HepG2 (cell line): Measurements from ENCODE around the gene CAPN11. TPM values are rescaled to one million over a fixed set of nuclear protein-coding genes. Genes with fewer than 3 reads are reported as not detected.

ENCODE experiments used
- ARID4A ChIP-seq: sonication (generic); formaldehyde crosslinking; IDR thresholded peaks from 2 replicates; pipeline ENCODE4 v1.5.0; 2020; ENCODE audit warnings: mild to moderate bottlenecking, missing genetic modification reagents, borderline replicate concordance
- ARNTL ChIP-seq: sonication (generic); formaldehyde crosslinking; IDR thresholded peaks from 2 replicates; pipeline ENCODE4 v1.4.0; 2020; ENCODE audit warnings: mild to moderate bottlenecking, missing genetic modification reagents
- ATF2 ChIP-seq: sonication (generic); formaldehyde crosslinking; IDR thresholded peaks from 2 replicates; pipeline ENCODE4 v1.4.0; 2020; ENCODE audit warnings: missing genetic modification reagents
- FLYWCH1 ChIP-seq: sonication (generic); formaldehyde crosslinking; IDR thresholded peaks from 2 replicates; pipeline ENCODE4 v1.8.1; 2023; ENCODE audit warnings: mild to moderate bottlenecking, missing genetic modification reagents
- KDM5B ChIP-seq: sonication (generic); formaldehyde crosslinking; IDR thresholded peaks from 2 replicates; pipeline ENCODE4 v1.4.0; 2020; ENCODE audit warnings: missing genetic modification reagents, mild to moderate bottlenecking, borderline replicate concordance
- PRPF4 ChIP-seq: fragments of 200-400 bp; formaldehyde crosslinking; IDR thresholded peaks from 2 replicates; pipeline ENCODE4 v1.6.1; 2016; ENCODE audit warnings: low read length, low read depth; ENCODE audit not compliant: poor library complexity, severe bottlenecking
- SP1 ChIP-seq, 2 experiments: fragments of 450-650 bp in 1 of 2; sonication (generic) in 1 of 2; formaldehyde crosslinking in 1 of 2; IDR thresholded peaks; 2 replicates each; pipeline versions ENCODE4 v1.4.0 to v1.6.1; 2016 to 2020; ENCODE audit warnings: missing genetic modification reagents in 1 of 2
- SUZ12 ChIP-seq: fragments of 150-350 bp; IDR thresholded peaks from 2 replicates; pipeline ENCODE4 v1.6.1; 2014; ENCODE audit warnings: low read depth, low read length
- TCF12 ChIP-seq, 2 experiments: fragments of 450-650 bp in 1 of 2; sonication (generic) in 1 of 2; formaldehyde crosslinking in 1 of 2; IDR thresholded peaks; 2 replicates each; pipeline versions ENCODE4 v1.6.1 to v1.8.0; 2017 to 2022; ENCODE audit warnings: antibody characterized with exemption in 1 of 2, mild to moderate bottlenecking in 1 of 2, missing genetic modification reagents in 1 of 2, moderate library complexity in 1 of 2
- TFE3 ChIP-seq: IDR thresholded peaks from 2 replicates; pipeline ENCODE4 v1.6.1; 2016
- THYN1 ChIP-seq: sonication (generic); formaldehyde crosslinking; IDR thresholded peaks from 2 replicates; pipeline ENCODE4 v1.8.1; 2023; ENCODE audit warnings: low read depth, mild to moderate bottlenecking, moderate library complexity, missing genetic modification reagents, borderline replicate concordance
- ZBTB26 ChIP-seq: IDR thresholded peaks from 2 replicates; pipeline ENCODE4 v1.6.1; 2016; ENCODE audit warnings: missing compliant biosample characterization, missing genetic modification reagents, borderline replicate concordance
- ZBTB7B ChIP-seq: sonication (generic); formaldehyde crosslinking; IDR thresholded peaks from 2 replicates; pipeline ENCODE4 v1.4.0; 2020; ENCODE audit warnings: missing genetic modification reagents
- ZMYM3 ChIP-seq: sonication (generic); formaldehyde crosslinking; IDR thresholded peaks from 2 replicates; pipeline ENCODE4 v1.5.1; 2020; ENCODE audit warnings: mild to moderate bottlenecking, missing genetic modification reagents
- ZNF24 ChIP-seq: fragments of 450-650 bp; IDR thresholded peaks from 2 replicates; pipeline ENCODE4 v1.6.1; 2017; ENCODE audit warnings: antibody characterized with exemption, mild to moderate bottlenecking
- ZNF451 ChIP-seq: sonication (generic); formaldehyde crosslinking; IDR thresholded peaks from 2 replicates; pipeline ENCODE4 v1.5.0; 2020; ENCODE audit warnings: mild to moderate bottlenecking, missing genetic modification reagents
- ZNF510 ChIP-seq: sonication (generic); formaldehyde crosslinking; IDR thresholded peaks from 2 replicates; pipeline ENCODE4 v1.4.0; 2020; ENCODE audit warnings: low read depth, mild to moderate bottlenecking, missing genetic modification reagents
- ZNF556 ChIP-seq: sonication (generic); formaldehyde crosslinking; IDR thresholded peaks from 2 replicates; pipeline ENCODE4 v1.4.0; 2020; ENCODE audit warnings: mild to moderate bottlenecking, missing genetic modification reagents, borderline replicate concordance
- ZNF761 ChIP-seq: sonication (generic); formaldehyde crosslinking; conservative IDR thresholded peaks from 2 replicates; pipeline ENCODE4 v1.4.0; 2020; ENCODE audit warnings: mild to moderate bottlenecking, missing genetic modification reagents
- ZNF839 ChIP-seq: sonication (generic); formaldehyde crosslinking; IDR thresholded peaks from 2 replicates; pipeline ENCODE4 v1.4.0; 2020; ENCODE audit warnings: missing genetic modification reagents, mild to moderate bottlenecking, borderline replicate concordance
- polyA plus RNA-seq, 8 experiments: library from polyadenylated mRNA; depleted of rRNA in 3 of 8; stranded (reverse) in 7 of 8; unstranded in 1 of 8; fragments of >200 nt; fragmentation: Illumina TruSeq in 4 of 8; extraction: Trizol in 4 of 8; gene quantifications; 2 replicates each; pipeline versions ENCODE4 v1.2.1 to v1.2.3, GENCODE V29; 2011 to 2016; ENCODE audit warnings: low read depth in 4 of 8, missing spikeins in 1 of 8, mixed read lengths in 1 of 8; ENCODE audit not compliant: insufficient read depth in 1 of 8
- total RNA-seq, 5 experiments: library from RNA; depleted of rRNA; stranded (reverse); fragments of >200 nt; fragmentation: Illumina TruSeq; extraction: Trizol; gene quantifications; 2 replicates each; pipeline ENCODE4 v1.2.3, GENCODE V29; 2016; ENCODE audit warnings: low read depth in 1 of 5

Gene CAPN11
- total and polyA plus RNA-seq, 2 of the 13 experiments (the other 11 are each of a cell fraction or from before 2014, with no cell fraction given), result 0.07 to 0.11 TPM

- TF ChIP-seq ZNF510 (CRISPR knock-in tag) (peak; percentile 39; the same call in 1 of the 2 replicates), KDM5B (CRISPR knock-in tag) (no peak), SP1 (IDR thresholded peaks at IDR 0.05) (no peak), SP1 (CRISPR knock-in tag; IDR thresholded peaks at IDR 0.05) (no peak), ATF2 (CRISPR knock-in tag) (no peak), SUZ12 (no peak), ZBTB7B (CRISPR knock-in tag) (no peak; the same call in none of the 2 replicates), ZNF839 (CRISPR knock-in tag) (no peak), ARID4A (CRISPR knock-in tag) (no peak), THYN1 (no peak), ZNF451 (CRISPR knock-in tag) (no peak), ZNF761 (no peak), TCF12 (IDR thresholded peaks at IDR 0.05) (no peak), TCF12 (CRISPR knock-in tag; IDR thresholded peaks at IDR 0.05) (no peak), ARNTL (CRISPR knock-in tag) (no peak), ZMYM3 (0 out of 2 replicates have a peak, but pooled peaks have one; percentile 51), ZBTB26 (CRISPR knock-in tag) (no peak), PRPF4 (no peak), ZNF556 (CRISPR knock-in tag) (no peak), FLYWCH1 (CRISPR knock-in tag) (no peak), TFE3 (CRISPR knock-in tag) (no peak), ZNF24 (no peak)
Observed at GRCh38 chr6:44224029-44224964, 65.7 kb downstream of the CAPN11 start (continued).
